HepG2 (cell line): ENCODE results near the gene AZI2. TPM values are rescaled to one million over a fixed set of nuclear protein-coding genes. Genes with fewer than 3 reads are reported as not detected.

Experiments
- GPN1 ChIP-seq: sonication (generic); formaldehyde crosslinking; IDR thresholded peaks from 2 replicates; pipeline ENCODE4 v1.5.1; 2020; ENCODE audit warnings: missing genetic modification reagents, borderline replicate concordance
- GTF2F1 ChIP-seq: fragments of 150-350 bp; IDR thresholded peaks from 2 replicates; pipeline ENCODE4 v1.6.1; 2014; ENCODE audit warnings: low read length
- HDAC2 ChIP-seq: sonication (generic); formaldehyde crosslinking; IDR thresholded peaks from 2 replicates; pipeline ENCODE4 v1.4.0; 2020; ENCODE audit warnings: missing genetic modification reagents
- KAT2B ChIP-seq: fragments of 150-350 bp; IDR thresholded peaks from 2 replicates; pipeline ENCODE4 v1.6.1; 2014; ENCODE audit warnings: low read depth, low read length, borderline replicate concordance
- KDM5A ChIP-seq: fragments of 200-600 bp; sonication (generic); IDR thresholded peaks from 2 replicates; pipeline ENCODE4 v1.7.0; 2018; ENCODE audit warnings: antibody characterized with exemption, mild to moderate bottlenecking, low read length, borderline replicate concordance
- RBAK ChIP-seq: sonication (generic); formaldehyde crosslinking; IDR thresholded peaks from 2 replicates; pipeline ENCODE4 v1.5.1; 2020; ENCODE audit warnings: mild to moderate bottlenecking, missing genetic modification reagents
- SIX1 ChIP-seq: sonication (generic); formaldehyde crosslinking; IDR thresholded peaks from 2 replicates; pipeline ENCODE4 v1.4.0; 2020; ENCODE audit warnings: missing genetic modification reagents, borderline replicate concordance
- SPEN ChIP-seq: sonication (generic); formaldehyde crosslinking; IDR thresholded peaks from 2 replicates; pipeline ENCODE4 v1.5.1; 2020; ENCODE audit warnings: low read depth, mild to moderate bottlenecking, missing genetic modification reagents
- TAF1 ChIP-seq: sonication (generic); formaldehyde crosslinking; IDR thresholded peaks from 2 replicates; pipeline ENCODE4 v1.4.0; 2020; ENCODE audit warnings: missing genetic modification reagents
- TP53 ChIP-seq: sonication (generic); formaldehyde crosslinking; conservative IDR thresholded peaks from 2 replicates; pipeline ENCODE4 v1.4.0; 2020; ENCODE audit warnings: missing genetic modification reagents
- TSC22D2 ChIP-seq: sonication (generic); formaldehyde crosslinking; IDR thresholded peaks from 2 replicates; pipeline ENCODE4 v1.5.1; 2020; ENCODE audit warnings: missing genetic modification reagents, mild to moderate bottlenecking, borderline replicate concordance
- ZKSCAN5 ChIP-seq: sonication (generic); formaldehyde crosslinking; IDR thresholded peaks from 2 replicates; pipeline ENCODE4 v1.5.1; 2020; ENCODE audit warnings: mild to moderate bottlenecking, missing genetic modification reagents
- ZNF180 ChIP-seq: sonication (generic); formaldehyde crosslinking; IDR thresholded peaks from 2 replicates; pipeline ENCODE4 v1.4.0; 2020; ENCODE audit warnings: low read depth, missing genetic modification reagents, borderline replicate concordance
- ZNF251 ChIP-seq: sonication (generic); formaldehyde crosslinking; IDR thresholded peaks from 2 replicates; pipeline ENCODE4 v1.9.0; 2021; ENCODE audit warnings: mild to moderate bottlenecking, missing genetic modification reagents
- ZNF501 ChIP-seq: sonication (generic); formaldehyde crosslinking; IDR thresholded peaks from 2 replicates; pipeline ENCODE4 v1.5.1; 2020; ENCODE audit warnings: mild to moderate bottlenecking, moderate library complexity, missing genetic modification reagents
- ZNF543 ChIP-seq: sonication (generic); formaldehyde crosslinking; IDR thresholded peaks from 2 replicates; pipeline ENCODE4 v1.4.0; 2020; ENCODE audit warnings: mild to moderate bottlenecking, missing genetic modification reagents
- ZNF567 ChIP-seq: sonication (generic); formaldehyde crosslinking; IDR thresholded peaks from 2 replicates; pipeline ENCODE4 v1.8.1; 2023; ENCODE audit warnings: mild to moderate bottlenecking, missing genetic modification reagents, borderline replicate concordance
- ZSCAN29 ChIP-seq: sonication (generic); formaldehyde crosslinking; conservative IDR thresholded peaks from 2 replicates; pipeline ENCODE4 v1.4.0; 2020; ENCODE audit warnings: mild to moderate bottlenecking, missing genetic modification reagents
- polyA plus RNA-seq, 8 experiments: library from polyadenylated mRNA; depleted of rRNA in 3 of 8; stranded (reverse) in 7 of 8; unstranded in 1 of 8; fragments of >200 nt; fragmentation: Illumina TruSeq in 4 of 8; extraction: Trizol in 4 of 8; gene quantifications; 2 replicates each; pipeline versions ENCODE4 v1.2.1 to v1.2.3, GENCODE V29; 2011 to 2016; ENCODE audit warnings: low read depth in 4 of 8, missing spikeins in 1 of 8, mixed read lengths in 1 of 8; ENCODE audit not compliant: insufficient read depth in 1 of 8
- total RNA-seq, 5 experiments: library from RNA; depleted of rRNA; stranded (reverse); fragments of >200 nt; fragmentation: Illumina TruSeq; extraction: Trizol; gene quantifications; 2 replicates each; pipeline ENCODE4 v1.2.3, GENCODE V29; 2016; ENCODE audit warnings: low read depth in 1 of 5
- TF ChIP-seq, protein P1 (sequence below): IDR thresholded peaks from 2 replicates; pipeline ENCODE4 v1.6.1; 2016; ENCODE audit warnings: low read depth, control low read depth
- TF ChIP-seq, protein P2 (sequence below): sonication (generic); formaldehyde crosslinking; IDR thresholded peaks from 2 replicates; pipeline ENCODE4 v1.4.0; 2020; ENCODE audit warnings: missing genetic modification reagents; ENCODE audit errors: not compliant biosample characterization
- TF ChIP-seq, protein P3 (sequence below): sonication (generic); formaldehyde crosslinking; IDR thresholded peaks from 2 replicates; pipeline ENCODE4 v1.8.1; 2023; ENCODE audit warnings: mild to moderate bottlenecking, missing genetic modification reagents
- TF ChIP-seq, protein P4 (sequence below): sonication (generic); formaldehyde crosslinking; IDR thresholded peaks from 2 replicates; pipeline ENCODE4 v1.4.0; 2020; ENCODE audit warnings: mild to moderate bottlenecking, missing genetic modification reagents
- TF ChIP-seq, protein P5 (sequence below): sonication (generic); formaldehyde crosslinking; IDR thresholded peaks from 2 replicates; pipeline ENCODE4 v1.9.0; 2022; ENCODE audit warnings: low read depth, missing genetic modification reagents

AZI2 gene
- total and polyA plus RNA-seq, 2 of the 13 experiments (the other 11 are each of a cell fraction or from before 2014, with no cell fraction given): 43.7 to 49.8 TPM

DNA sequence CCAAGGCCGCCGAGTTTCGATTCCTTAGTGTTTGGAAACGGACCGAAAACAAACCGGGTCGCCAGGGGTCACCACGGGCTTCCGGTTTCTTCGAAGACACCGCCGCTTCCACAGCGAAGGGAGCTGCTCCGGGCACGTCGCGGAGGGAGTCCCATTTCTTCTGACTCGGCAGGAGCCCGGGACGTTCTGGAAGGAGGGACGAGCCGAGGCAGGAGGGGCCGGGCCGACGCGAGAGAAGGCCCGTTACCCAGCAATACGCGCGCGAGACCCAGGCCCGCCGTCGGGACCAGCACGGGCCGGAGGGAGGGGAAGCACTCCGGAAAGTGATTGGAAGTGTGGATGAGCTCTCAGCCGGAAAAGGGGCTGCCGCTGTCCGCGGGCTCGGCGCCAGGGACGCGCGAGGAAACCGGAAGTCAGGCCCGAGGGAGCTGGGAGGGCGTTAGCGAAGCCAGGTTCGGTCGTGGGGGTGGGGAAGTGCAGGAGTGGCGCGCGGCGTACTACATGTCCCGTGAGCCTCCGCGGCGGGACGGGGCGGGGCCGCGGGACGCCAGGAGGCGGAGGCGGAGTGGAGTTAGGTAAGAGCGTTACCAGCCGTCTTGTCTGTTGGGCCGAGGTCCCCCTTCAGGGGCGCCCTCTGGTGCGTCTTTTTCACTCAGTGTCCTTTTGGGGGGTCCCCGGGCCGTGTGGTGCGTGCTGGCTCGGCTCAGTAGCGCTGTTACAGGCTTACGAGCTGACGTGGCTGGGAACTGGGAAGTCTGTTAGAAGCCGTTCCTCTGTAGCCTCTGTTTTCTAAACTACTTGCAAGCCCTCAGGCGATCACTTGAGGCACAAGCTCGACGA, at the start of gene AZI2, which contains the start of gene ZCWPW2 (continued):
- TF ChIP-seq ZNF180 (no peak), GTF2F1 (no peak), GPN1 (CRISPR knock-in tag) (no peak), TP53 (CRISPR knock-in tag) (no peak), SIX1 (no peak; the same call in 1 of the 2 replicates), ZNF251 (CRISPR knock-in tag) (no peak), HDAC2 (peak; percentile 83; the same call in 1 of the 2 replicates), TSC22D2 (CRISPR knock-in tag) (no peak; the same call in 1 of the 2 replicates), RBAK (CRISPR knock-in tag) (no peak; the same call in 1 of the 2 replicates), ZNF543 (CRISPR knock-in tag) (peak; percentile 96), ZKSCAN5 (CRISPR knock-in tag) (no peak; the same call in 1 of the 2 replicates), ZSCAN29 (CRISPR knock-in tag) (no peak; the same call in 1 of the 2 replicates), KAT2B (no peak), TAF1 (CRISPR knock-in tag) (peak; percentile 86), SPEN (peak; percentile 87), ZNF501 (CRISPR knock-in tag) (peak; percentile 96), ZNF567 (CRISPR knock-in tag) (no peak), KDM5A (peak; percentile 50; the same call in 1 of the 2 replicates)
- TF ChIP-seq, protein P1, sequence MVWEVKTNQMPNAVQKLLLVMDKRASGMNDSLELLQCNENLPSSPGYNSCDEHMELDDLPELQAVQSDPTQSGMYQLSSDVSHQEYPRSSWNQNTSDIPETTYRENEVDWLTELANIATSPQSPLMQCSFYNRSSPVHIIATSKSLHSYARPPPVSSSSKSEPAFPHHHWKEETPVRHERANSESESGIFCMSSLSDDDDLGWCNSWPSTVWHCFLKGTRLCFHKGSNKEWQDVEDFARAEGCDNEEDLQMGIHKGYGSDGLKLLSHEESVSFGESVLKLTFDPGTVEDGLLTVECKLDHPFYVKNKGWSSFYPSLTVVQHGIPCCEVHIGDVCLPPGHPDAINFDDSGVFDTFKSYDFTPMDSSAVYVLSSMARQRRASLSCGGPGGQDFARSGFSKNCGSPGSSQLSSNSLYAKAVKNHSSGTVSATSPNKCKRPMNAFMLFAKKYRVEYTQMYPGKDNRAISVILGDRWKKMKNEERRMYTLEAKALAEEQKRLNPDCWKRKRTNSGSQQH (CRISPR knock-in tag): 0 out of 2 replicates have a peak, but pooled peaks have one; percentile 49
- TF ChIP-seq, protein P2, sequence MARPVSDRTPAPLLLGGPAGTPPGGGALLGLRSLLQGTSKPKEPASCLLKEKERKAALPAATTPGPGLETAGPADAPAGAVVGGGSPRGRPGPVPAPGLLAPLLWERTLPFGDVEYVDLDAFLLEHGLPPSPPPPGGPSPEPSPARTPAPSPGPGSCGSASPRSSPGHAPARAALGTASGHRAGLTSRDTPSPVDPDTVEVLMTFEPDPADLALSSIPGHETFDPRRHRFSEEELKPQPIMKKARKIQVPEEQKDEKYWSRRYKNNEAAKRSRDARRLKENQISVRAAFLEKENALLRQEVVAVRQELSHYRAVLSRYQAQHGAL (CRISPR knock-in tag): no peak
- TF ChIP-seq, protein P3, sequence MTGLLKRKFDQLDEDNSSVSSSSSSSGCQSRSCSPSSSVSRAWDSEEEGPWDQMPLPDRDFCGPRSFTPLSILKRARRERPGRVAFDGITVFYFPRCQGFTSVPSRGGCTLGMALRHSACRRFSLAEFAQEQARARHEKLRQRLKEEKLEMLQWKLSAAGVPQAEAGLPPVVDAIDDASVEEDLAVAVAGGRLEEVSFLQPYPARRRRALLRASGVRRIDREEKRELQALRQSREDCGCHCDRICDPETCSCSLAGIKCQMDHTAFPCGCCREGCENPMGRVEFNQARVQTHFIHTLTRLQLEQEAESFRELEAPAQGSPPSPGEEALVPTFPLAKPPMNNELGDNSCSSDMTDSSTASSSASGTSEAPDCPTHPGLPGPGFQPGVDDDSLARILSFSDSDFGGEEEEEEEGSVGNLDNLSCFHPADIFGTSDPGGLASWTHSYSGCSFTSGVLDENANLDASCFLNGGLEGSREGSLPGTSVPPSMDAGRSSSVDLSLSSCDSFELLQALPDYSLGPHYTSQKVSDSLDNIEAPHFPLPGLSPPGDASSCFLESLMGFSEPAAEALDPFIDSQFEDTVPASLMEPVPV (CRISPR knock-in tag): peak; percentile 41; the same call in 1 of the 2 replicates
- TF ChIP-seq, protein P4, sequence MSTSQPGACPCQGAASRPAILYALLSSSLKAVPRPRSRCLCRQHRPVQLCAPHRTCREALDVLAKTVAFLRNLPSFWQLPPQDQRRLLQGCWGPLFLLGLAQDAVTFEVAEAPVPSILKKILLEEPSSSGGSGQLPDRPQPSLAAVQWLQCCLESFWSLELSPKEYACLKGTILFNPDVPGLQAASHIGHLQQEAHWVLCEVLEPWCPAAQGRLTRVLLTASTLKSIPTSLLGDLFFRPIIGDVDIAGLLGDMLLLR (CRISPR knock-in tag): no peak; the same call in 1 of the 2 replicates
- TF ChIP-seq, protein P5, sequence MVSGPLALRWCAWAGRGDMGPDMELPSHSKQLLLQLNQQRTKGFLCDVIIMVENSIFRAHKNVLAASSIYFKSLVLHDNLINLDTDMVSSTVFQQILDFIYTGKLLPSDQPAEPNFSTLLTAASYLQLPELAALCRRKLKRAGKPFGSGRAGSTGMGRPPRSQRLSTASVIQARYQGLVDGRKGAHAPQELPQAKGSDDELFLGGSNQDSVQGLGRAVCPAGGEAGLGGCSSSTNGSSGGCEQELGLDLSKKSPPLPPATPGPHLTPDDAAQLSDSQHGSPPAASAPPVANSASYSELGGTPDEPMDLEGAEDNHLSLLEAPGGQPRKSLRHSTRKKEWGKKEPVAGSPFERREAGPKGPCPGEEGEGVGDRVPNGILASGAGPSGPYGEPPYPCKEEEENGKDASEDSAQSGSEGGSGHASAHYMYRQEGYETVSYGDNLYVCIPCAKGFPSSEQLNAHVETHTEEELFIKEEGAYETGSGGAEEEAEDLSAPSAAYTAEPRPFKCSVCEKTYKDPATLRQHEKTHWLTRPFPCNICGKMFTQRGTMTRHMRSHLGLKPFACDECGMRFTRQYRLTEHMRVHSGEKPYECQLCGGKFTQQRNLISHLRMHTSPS (CRISPR knock-in tag): 0 out of 2 replicates have a peak, but pooled peaks have one; percentile 38
